Prostate gland (tissue), 2 donors: ENCODE results near the gene MRPL27.

Source experiments
- CTCF ChIP-seq, 4 experiments: fragments of 200-600 bp in 2 of 4; fragments of 450-650 bp in 2 of 4; sonication (generic) in 2 of 4; IDR thresholded peaks; 1 replicate in 3 of 4; 2 replicates in 1 of 4; pipeline ENCODE4 v1.5.1; 2016 to 2019; ENCODE audit warnings: antibody characterized with exemption in 4 of 4, mild to moderate bottlenecking in 2 of 4, moderate library complexity in 2 of 4
- POLR2A ChIP-seq: fragments of 450-650 bp; IDR thresholded peaks from one replicate; pipeline ENCODE4 v1.6.1; 2016; ENCODE audit warnings: antibody characterized with exemption, mild to moderate bottlenecking
- POLR2AphosphoS5 ChIP-seq: sonication (generic); formaldehyde crosslinking; IDR thresholded peaks from one replicate; pipeline ENCODE4 v1.6.1; 2017; ENCODE audit warnings: antibody characterized with exemption

GRCh38 chr17:50363217-50364060, 9.5 kb downstream of the MRPL27 start:
- TF ChIP-seq CTCF (IDR thresholded peaks at IDR 0.05) = no peak
- no peak for TF ChIP-seq POLR2A
- no peak for TF ChIP-seq POLR2AphosphoS5
